PC-9 (cell line): ENCODE results near the gene PINLYP.

Experiments
- CTCF ChIP-seq: fragments of 200-600 bp; sonication (generic); conservative IDR thresholded peaks from 2 replicates; pipeline ENCODE4 v1.6.1; 2017; ENCODE audit warnings: mixed run types, antibody characterized with exemption, mild to moderate bottlenecking, moderate library complexity
- EZH2 ChIP-seq: fragments of 200-600 bp; sonication (generic); IDR thresholded peaks from 2 replicates; pipeline ENCODE4 v1.8.0; 2017; ENCODE audit warnings: antibody characterized with exemption, low read depth

DNA sequence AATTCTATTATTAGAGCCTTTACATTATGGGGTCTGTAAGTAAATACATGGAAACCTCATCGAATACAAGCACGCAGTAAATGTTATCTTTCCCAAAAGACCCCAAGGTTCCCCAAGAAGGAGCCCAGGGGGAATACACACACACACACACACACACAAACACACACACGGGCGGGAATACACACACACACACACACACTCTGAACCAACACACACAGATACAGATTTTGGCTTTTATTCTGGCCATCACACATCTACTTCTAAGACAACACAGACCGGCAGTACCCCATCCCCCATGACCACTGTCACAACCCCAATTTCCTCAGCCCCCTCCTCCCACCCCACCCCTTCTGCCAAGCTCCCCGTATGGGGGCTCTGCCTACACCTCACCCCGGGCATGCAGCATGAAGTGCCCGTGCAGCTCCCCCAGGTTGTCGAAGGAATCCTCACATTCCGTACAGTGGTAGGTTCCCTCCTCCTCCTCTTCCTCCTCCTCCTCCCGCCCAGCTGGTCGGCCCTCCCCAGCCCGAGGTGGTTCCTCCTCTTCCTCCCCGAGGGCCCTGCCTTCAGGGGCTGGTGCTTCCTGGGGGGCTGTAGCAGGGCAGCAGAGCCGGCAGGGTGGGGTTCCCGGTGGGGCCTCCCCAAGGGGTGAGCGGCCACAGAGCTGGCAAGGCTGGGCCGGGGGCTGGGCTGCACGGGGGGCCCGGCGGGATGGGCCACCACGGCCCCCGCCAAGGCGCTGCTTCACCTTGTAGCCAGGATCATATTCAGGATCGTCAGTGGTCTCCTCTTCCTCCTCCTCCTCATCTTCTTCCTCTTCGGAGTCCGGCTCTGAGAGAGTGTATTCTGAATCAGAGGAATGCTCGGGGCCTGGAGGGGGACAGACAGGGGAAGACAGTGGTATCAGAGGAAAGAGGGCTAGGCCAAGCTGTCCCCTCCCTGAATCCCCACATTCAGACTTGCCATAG, 31.9 kb downstream of the PINLYP start:
- TF ChIP-seq EZH2 (no peak), CTCF (no peak)
